Glutamatergic neuron (in vitro differentiated cells): Measurements from ENCODE around the gene PLPPR1. TPM values are rescaled to one million over a fixed set of nuclear protein-coding genes. Genes with fewer than 3 reads are reported as not detected.

ENCODE experiments used
- DNase-seq: peaks from one replicate; pipeline ENCODE4 v3.0.0; 2022
- H3K27ac Mint-ChIP-seq: one replicate; pipeline ENCODE4 v1.8.0; 2020; ENCODE audit warnings: mild to moderate bottlenecking, mixed read lengths, inconsistent platforms; ENCODE audit not compliant: unreplicated experiment
- H3K27me3 Mint-ChIP-seq: one replicate; pipeline ENCODE4 v1.8.0; 2020; ENCODE audit warnings: mild to moderate bottlenecking, moderate library complexity, mixed read lengths, inconsistent platforms; ENCODE audit not compliant: unreplicated experiment
- H3K36me3 Mint-ChIP-seq: one replicate; pipeline ENCODE4 v1.8.0; 2020; ENCODE audit warnings: mild to moderate bottlenecking, mixed read lengths, inconsistent platforms; ENCODE audit not compliant: unreplicated experiment
- H3K4me1 Mint-ChIP-seq: one replicate; pipeline ENCODE4 v1.8.0; 2020; ENCODE audit warnings: mild to moderate bottlenecking, low read depth, mixed read lengths, inconsistent platforms; ENCODE audit not compliant: unreplicated experiment
- H3K4me3 Mint-ChIP-seq: one replicate; pipeline ENCODE4 v1.8.0; 2020; ENCODE audit warnings: mild to moderate bottlenecking, mixed read lengths, inconsistent platforms; ENCODE audit not compliant: unreplicated experiment
- H3K9me3 Mint-ChIP-seq: one replicate; pipeline ENCODE4 v1.8.0; 2020; ENCODE audit warnings: mild to moderate bottlenecking, moderate library complexity, mixed read lengths, inconsistent platforms; ENCODE audit not compliant: unreplicated experiment
- total RNA-seq: library from RNA; stranded (reverse); fragmentation: NEBNext Ultra II Directional; extraction: Animal tissue kit (Norgen Biotek cat#: 25700); gene quantifications from one replicate; pipeline ENCODE4 v1.2.1, GENCODE V29; 2021; ENCODE audit not compliant: unreplicated experiment
- TF ChIP-seq, protein P1 (sequence below): fragments of 200-600 bp; sonication (generic); IDR thresholded peaks from one replicate; pipeline ENCODE4 v1.5.0; 2021; ENCODE audit not compliant: partially characterized antibody, unreplicated experiment

Gene PLPPR1
- total RNA-seq, 1 donor from 2014 or later: 7.4 TPM

DNA sequence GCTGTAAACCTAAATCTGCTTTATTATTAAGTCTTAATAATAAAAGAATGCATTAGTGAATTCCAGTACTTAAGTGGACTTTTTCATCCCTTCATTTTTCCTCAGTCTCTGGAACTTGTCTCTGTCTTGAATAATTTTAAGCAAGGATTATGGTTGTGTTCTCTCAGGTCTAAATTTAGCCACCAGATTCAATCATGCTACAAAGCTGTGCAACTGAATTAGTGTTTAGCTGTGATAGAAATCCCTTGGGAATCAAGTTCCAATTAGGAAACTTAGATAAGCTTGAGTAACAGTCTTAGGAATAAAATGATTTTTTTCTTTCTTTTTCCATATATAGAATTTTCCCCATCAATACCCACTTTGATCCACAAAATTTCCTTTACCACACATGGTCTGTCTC is 104.3 kb downstream of the PLPPR1 start:
- Mint-ChIP-seq H3K4me3 (no peak overlapping the region), H3K36me3 (peaks cover 2% of the 10 kb centered on the region), H3K9me3 (no peaks in the 10 kb centered on the region), H3K27ac (no peak overlapping the region), H3K27me3 (peaks cover 5% of the 10 kb centered on the region), H3K4me1 (no peaks in the 10 kb centered on the region)
- TF ChIP-seq, protein P1, sequence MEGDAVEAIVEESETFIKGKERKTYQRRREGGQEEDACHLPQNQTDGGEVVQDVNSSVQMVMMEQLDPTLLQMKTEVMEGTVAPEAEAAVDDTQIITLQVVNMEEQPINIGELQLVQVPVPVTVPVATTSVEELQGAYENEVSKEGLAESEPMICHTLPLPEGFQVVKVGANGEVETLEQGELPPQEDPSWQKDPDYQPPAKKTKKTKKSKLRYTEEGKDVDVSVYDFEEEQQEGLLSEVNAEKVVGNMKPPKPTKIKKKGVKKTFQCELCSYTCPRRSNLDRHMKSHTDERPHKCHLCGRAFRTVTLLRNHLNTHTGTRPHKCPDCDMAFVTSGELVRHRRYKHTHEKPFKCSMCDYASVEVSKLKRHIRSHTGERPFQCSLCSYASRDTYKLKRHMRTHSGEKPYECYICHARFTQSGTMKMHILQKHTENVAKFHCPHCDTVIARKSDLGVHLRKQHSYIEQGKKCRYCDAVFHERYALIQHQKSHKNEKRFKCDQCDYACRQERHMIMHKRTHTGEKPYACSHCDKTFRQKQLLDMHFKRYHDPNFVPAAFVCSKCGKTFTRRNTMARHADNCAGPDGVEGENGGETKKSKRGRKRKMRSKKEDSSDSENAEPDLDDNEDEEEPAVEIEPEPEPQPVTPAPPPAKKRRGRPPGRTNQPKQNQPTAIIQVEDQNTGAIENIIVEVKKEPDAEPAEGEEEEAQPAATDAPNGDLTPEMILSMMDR: no peak
- DNase-seq: no peak

- Mint-ChIP-seq H3K27ac (no peak overlapping the region), H3K27me3 (peaks cover 5% of the 10 kb centered on the region), H3K9me3 (no peaks in the 10 kb centered on the region), H3K4me3 (no peak overlapping the region), H3K4me1 (no peaks in the 10 kb centered on the region), H3K36me3 (no peaks in the 10 kb centered on the region)
- TF ChIP-seq, protein P1: no peak
- DNase-seq: no peak
Observed at GRCh38 chr9:101138509-101138908, 110.0 kb downstream of the PLPPR1 start.

- TF ChIP-seq, protein P1: no peak
- no peak overlapping the region for H3K4me3 Mint-ChIP-seq
- H3K36me3 Mint-ChIP-seq: no peaks in the 10 kb centered on the region
- peaks cover 5% of the 10 kb centered on the region for H3K27me3 Mint-ChIP-seq
- no peak overlapping the region for H3K27ac Mint-ChIP-seq
- no peaks in the 10 kb centered on the region for H3K9me3 Mint-ChIP-seq
- no peaks in the 10 kb centered on the region for H3K4me1 Mint-ChIP-seq
- no peak for DNase-seq
Observed at GRCh38 chr9:101139082-101139481, 110.6 kb downstream of the PLPPR1 start.

DNA sequence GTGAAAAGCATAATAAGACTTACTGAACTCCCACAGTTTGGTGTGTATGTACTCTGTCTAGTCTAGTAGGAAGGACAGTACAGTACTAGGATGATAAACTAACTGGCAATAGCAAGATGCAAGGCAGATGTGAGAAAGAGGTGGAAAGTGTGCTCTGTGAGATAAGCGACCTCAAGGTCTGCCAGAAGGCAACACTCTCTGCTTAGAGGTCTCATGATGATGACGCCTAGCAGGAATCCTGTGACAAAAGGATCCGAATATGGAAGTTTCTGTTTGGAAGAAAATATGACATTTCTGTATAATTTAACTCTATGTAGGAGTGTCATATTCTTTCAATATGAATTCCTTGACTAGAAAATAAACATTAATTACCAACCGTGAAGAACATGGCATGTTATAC is 112.2 kb downstream of the PLPPR1 start:
- TF ChIP-seq, protein P1: no peak
- H3K4me1 Mint-ChIP-seq: no peaks in the 10 kb centered on the region
- DNase-seq: no peak
- no peak overlapping the region for H3K27ac Mint-ChIP-seq
- H3K27me3 Mint-ChIP-seq: peaks cover 3% of the 10 kb centered on the region
- no peaks in the 10 kb centered on the region for H3K9me3 Mint-ChIP-seq
- H3K4me3 Mint-ChIP-seq: no peak overlapping the region
- no peaks in the 10 kb centered on the region for H3K36me3 Mint-ChIP-seq

DNA sequence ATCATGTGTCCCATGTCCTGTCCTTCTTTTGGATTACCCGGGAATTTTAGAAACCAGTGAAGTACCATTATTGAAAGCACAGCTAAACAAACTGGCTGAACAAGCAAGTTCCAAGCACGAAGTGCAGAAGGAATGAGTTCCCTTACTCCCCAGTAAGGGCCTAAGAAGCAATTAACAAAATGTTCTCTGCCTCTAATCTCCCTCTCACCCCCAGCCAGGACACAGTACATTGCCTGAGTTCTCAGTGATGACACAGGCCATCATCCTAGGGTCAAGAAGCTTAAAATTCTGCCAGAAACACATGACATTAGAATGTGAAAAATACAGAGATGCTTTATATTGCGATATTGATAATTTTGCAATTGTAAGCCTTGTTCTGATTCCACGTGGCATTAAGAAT is 118.0 kb downstream of the PLPPR1 start:
- H3K36me3 Mint-ChIP-seq: no peaks in the 10 kb centered on the region
- TF ChIP-seq, protein P1: no peak
- no peaks in the 10 kb centered on the region for H3K27me3 Mint-ChIP-seq
- no peak overlapping the region for H3K4me3 Mint-ChIP-seq
- H3K9me3 Mint-ChIP-seq: no peaks in the 10 kb centered on the region
- no peak for DNase-seq
- no peaks in the 10 kb centered on the region for H3K4me1 Mint-ChIP-seq
- H3K27ac Mint-ChIP-seq: no peak overlapping the region
